GM18520 (cell line): ENCODE measurements around the gene KRT24.
"Not testable (repeated sequence)": the region's sequence is repeated elsewhere in the genome, so short reads cannot be mapped to it uniquely, and the experiment has no call there.

Experiments used
- ATAC-seq: cut with Tn5 transposase; IDR thresholded peaks from one replicate; pipeline ENCODE4 v1.9.1; 2021; ENCODE audit not compliant: unreplicated experiment

The KRT24 gene

DNA sequence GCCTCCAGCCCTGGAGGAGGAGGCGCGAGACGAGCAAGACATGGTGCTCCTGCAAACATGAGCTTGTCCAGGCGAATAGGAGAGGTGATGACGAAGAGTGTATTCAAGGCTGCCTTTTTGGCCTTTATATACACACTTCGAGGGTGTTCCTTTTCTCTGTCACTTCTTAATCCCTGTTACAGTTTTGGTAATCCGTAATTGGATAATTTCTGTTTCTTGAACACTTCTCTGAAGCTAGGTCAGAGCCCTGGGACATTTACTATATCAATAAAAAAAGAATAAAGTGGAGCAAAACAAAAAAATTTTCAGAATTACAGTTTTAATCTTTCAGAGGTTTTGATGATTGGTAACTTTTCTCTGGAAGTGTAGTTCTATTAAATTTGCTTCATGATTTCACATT, at the start of gene KRT24:
Gene KRT24, minus strand, starts transcription at position 101 of the 400 bp plus-strand sequence. Its CDS starts 59 bp downstream, at position 42.
- no peak for ATAC-seq

DNA sequence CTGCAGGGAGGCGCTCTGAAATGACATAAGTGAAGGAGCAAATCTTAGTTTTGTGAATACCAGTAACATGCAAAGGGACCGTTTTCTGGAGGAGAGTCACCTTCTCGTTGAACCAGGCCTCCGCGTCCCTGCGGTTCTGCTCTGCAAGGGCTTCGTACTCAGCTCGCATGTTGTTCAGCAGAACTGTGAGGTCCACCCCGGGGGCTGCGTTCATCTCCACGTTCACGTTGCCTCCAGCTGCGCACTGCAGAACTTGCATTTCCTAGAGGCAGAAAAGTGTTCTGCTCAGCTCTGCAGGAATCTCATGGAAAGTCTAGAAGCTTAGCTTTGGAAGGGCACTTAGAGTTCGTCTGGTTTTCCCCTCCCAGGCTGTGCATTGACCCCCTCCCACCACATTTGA, 47.5 kb upstream of the KRT24 start:
- ATAC-seq = no peak

DNA sequence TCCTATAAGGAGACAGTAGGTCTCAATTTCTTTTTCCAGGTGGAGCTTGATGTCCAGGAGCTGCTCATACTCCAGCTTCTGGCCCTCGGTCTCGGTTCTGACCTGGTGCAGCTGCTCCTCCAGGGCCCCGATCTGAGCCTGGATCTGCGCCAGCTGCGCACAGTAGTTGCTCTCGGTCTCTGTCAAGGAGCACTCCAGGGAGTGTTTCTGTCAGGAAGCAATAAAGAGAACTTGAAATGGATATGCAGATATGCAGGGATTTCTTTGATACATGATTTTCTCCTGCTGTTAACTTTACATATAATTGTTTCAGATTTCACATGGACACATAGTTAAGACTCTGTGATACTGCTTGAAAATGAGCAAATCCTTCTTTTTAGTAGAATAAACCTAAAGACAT, 46.8 kb upstream of the KRT24 start:
- no peak for ATAC-seq

DNA sequence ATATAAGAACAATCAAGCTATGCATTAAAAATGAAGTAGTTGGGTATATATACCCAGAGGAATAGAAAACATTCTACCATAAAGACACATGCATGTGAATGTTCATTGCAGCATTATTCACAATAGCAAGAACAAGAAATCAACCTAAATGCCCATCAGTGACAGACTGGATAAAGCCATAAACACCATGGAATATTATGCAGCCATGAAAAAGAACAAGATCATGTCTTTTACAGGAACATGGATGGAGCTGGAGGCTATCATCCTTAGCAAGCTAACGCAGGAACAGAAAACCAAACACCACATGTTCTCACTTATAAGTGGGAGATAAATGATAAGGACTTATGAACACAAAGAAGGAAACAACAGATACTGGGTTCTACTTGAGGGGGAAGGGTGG, 45.1 kb upstream of the KRT24 start:
- not testable (repeated sequence) for ATAC-seq

DNA sequence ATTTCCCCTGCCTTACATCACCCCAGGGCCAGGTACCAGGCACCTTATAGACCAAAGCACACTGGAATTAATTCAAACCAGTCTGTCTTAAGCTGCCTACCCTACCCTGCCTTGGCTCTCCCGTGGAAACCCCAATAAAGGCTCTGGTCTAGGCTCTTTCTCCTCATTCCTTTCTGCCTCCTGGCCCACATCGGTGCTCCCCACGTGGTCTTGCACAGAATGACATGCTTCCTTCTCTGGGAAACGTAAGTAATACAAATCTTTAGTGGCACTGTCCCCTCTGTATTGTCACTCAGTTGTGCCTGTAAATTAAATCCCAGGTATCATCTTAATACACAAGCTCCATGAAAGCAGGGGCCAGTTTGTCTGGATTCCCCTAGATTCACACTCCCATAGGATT, 35.0 kb upstream of the KRT24 start:
- no peak for ATAC-seq

DNA sequence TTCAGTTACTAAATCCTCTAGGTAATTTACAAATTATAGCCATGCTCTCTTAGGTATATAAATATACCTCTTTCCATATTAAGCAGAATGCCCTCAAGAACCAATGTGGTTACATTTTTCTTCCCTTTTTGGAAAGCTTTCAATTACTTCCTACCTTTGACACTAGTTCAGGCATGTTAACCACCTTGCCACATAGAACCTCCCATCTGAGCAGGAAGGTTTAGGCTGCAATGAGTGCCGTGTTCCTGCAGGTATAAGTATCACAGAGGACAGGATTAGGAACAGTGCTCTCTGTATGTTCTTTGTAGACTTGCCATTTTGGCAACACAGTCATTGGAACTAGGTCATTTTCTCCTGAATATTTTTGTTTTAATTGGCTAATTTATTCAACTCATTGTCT, 31.5 kb upstream of the KRT24 start:
- no peak for ATAC-seq

DNA sequence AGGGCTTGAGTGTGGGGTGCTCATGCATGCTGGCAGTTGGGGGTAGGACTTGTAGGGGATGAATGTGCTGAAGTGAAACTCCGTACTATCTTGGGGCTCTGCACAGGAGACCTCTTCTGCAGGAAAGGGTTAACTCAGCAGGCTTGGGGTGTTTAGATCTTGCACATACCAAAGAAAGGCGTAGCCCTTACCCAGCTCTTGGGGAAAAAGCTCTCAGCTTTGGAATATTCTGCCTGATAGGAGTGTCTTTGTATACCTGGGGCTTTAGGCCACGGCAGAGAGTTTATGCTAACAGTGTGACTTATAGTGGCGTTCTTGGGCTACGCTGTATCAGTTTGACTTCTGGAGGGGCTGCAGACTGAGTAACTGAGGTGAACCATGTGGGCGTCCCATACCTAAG, 30.5 kb upstream of the KRT24 start:
- ATAC-seq = no peak

DNA sequence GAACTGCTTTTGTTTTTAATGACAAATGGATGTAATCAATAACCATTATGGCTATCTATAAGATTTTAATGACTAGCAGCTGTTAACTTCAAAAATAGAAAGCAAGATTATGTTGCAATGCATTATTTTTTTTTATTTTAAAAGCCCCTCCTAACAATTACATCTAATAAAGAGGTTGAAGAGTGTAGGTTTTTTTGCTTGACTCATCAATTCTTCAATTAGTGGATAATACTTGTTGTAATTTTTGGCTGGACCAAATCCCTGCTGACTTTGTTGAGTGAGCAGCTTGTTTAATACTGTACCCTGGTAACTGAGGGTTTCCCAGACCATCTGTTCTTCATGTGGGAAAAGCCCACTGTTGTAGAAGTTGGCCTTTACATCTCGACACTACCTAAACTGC, 27.4 kb upstream of the KRT24 start:
- ATAC-seq = no peak

DNA sequence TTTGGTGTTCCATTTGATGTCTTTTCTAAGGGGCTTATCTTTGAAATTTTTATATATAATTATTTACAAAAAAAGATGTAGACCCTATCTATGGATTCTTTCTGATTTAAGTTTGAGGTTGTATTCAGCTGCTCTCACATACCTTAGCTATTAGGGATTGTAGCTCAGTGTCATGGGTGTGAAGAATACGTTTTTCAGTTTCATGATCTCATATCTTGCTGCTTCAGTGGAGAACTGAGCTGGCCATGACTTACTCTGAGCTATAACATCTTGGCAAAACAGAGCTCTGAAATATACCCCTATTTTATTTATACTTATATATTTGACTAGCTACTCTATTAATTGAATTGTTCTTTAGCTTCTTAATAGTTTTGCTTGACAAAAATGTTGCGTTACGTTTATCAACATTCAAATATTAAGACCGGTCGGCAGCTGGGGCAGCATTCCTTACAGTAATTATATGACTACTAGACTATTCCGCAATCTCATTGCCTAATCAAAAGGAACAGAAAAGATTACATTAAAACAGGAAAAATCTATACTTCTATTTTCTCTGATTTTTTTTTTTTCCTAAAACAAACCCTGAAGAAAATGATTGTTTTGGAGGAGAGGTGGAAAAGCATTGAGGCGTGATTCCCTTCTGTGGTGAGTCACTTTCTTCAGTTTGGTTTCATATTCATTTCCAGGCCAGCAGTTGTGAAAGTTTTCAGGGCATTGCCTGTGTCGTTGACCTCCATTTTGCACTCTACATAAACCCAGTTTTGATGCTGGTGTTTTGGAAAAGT, 24.1 kb upstream of the KRT24 start:
- ATAC-seq = no peak

DNA sequence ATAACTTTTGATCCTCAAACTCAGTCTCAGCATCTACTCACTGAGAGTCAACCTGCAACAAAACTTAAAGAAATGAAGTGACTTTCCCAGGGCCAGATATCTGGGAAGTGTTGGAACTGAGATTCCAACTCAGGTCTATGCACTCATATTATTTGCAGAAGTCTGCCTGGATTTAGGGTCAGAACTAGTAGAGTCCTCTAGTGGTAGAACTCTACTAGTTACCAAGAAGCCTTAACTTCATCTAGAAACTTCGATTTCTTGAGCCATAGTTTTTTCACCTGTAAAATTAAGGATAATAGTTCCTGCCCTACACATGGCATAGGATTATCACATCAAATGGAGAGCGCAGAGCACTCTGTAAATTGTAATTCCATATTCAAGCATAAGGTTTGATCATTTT, 23.4 kb upstream of the KRT24 start:
- ATAC-seq = no peak

DNA sequence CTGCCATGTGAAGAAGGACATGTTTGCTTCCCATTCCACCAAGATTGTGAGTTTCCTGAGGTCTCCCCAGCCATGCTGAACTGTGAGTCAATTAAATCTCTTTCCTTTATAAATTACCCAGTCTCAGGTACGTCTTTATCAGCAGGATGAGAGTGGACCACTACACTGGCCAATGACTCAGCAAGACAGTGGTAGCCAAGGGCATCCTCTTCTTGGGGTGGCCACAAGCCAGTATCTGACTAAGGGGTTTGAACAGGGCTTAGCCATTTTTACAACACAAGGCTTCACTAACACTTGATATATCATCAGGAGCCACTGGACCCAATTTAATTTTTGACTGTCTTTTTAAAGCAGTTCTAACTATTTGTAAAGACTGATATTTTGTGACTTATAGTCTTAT, 21.1 kb upstream of the KRT24 start:
- no peak for ATAC-seq

DNA sequence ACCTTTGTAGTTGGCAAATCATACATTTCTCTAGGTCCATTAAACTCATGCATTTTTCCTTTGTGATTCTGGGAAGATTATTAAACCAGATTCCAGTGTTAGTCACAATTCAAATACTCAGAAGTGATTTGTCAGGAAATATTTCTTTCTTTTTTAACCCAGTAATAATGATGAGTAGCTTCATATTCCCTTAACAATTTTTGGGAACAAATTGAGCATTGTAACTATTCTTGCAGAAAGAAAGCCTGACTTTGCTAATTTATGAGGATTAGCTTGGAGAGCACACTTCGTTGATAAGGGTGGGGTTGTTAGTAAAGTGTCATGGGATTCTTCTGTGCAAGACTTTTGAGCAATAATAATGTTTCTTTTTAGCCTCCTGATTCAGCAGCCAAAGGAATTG, 18.7 kb upstream of the KRT24 start:
- ATAC-seq = no peak

DNA sequence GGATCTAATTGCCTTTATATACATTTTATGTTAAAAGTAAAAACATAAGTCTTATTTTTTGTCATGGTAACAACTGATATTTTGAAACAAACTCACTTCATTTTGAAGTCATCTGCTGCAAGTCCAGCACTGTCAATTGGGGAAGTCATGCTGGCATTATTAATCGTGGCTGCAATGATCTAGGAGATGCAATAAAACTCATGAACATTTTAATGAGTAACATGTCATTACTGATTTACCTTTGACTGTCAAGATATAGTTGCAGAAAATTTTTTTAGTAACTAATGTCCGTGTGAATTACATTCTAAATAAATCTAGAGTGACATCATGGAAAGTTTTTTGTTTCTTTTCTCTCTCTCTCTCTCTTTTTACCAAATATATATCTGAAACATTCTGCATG, 17.3 kb upstream of the KRT24 start:
- ATAC-seq = no peak

DNA sequence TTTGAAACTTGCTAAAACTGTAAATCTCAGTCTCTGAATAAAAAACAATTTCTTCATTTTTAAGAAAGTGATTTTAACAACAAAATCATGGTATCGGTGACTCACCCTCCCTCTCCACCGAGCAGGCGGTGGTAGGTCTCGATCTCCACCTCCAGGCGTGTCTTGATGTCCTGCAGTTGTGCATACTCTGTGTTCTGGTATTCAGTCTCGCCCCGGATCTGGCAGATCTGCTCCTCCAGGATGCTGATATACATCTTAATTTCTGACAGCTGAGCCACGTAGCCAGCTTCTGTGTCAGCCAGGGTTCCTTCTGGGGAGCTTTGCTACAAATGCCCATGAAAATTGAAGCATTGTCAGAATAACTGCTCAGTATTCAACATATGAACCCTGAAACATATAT, 15.4 kb upstream of the KRT24 start:
- no peak for ATAC-seq

DNA sequence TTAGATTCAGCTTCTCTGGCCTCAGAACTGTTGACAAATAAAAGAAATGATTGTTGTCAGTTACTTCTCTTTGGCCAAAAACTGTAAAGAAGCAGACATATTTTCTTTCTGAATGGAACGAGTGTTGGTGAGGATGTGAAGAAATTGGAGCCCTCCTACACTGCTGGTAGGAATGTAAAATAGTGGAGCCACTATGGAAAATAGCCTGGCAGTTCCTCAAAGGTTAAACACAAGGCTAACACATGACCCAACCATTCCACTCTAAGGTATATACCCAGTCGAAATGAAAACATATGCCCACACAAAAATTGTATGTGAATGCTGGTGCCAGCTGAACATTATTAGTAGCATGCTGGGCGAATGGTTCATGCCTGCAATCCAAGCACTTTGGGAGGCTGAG, 14.2 kb upstream of the KRT24 start:
- ATAC-seq = no peak

DNA sequence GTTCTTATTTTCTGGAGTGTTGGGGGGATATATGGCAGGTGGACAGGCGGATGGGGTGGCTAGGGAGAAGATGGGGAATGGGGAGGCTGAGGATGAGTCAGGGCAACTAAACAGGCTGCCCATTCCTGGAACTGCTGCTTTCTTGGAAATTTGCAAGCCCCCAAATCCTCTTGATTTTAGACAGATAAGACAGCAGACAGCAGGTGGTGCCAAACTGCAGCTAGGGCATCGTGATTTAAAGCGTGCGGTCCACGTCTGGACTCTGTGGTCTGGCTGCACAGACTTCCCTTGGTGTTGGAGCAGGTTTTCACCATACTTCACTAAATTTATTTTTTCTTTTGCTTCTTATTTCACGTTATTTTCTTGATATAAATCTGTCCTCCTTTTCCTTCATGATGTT, 10.9 kb upstream of the KRT24 start:
- ATAC-seq = no peak

DNA sequence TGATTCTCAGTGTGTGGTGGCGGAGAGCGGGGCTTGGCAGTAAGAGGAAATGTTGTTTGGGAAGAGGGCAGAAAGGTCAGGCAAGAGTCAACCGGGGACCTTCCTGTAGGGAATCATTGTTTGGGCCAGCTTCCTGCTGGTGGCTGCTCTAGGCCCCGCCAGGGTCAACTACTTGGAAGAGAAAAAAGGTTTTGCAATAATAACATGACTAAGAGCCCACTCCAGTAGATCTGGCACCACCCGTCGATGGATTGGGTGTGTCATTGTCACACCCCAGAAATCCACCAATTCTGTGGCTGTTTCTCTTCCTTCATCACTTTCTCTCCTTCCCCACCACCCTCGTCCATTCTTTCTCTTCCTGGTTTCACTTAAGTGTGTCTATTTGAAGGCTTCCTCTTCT, 4.2 kb upstream of the KRT24 start:
- ATAC-seq = no peak

DNA sequence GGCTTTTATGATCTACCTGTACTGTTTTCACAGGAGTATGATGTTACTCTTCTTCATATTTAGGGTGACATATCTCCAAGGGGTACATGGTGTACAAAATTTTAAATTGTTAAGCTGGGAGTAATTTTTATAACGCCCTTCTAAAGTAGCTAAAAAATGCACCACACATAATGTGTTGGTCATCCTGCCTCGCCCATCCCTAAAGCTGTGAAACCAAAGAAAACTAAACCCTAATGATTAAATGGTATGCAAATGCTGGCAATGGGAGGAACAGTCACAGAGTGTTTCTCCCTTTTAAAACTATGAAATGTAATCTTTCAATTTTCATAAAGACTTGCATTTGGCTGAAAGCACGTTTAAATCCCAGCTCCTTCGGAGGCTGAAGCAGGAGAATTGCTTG, 2.0 kb upstream of the KRT24 start:
- ATAC-seq = no peak

DNA sequence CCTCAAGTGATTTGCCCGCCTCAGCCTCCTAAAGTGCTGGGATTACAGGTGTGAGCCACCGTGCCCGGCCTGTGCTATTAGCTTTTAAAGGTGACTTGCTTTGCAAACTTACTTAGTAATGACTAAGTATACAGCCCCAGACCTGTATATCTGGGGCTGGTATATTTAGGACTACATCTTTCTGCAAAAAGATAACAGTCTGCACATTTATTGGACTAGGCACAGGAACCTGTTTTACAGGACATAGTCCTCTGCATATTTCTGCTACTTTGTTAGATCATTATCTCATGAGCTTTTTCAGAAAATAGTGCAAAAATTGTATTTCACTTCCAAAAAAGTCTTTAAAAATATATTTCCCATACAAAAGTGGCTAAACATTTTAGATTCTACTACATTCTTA, 1.3 kb downstream of the KRT24 start:
- ATAC-seq = no peak

DNA sequence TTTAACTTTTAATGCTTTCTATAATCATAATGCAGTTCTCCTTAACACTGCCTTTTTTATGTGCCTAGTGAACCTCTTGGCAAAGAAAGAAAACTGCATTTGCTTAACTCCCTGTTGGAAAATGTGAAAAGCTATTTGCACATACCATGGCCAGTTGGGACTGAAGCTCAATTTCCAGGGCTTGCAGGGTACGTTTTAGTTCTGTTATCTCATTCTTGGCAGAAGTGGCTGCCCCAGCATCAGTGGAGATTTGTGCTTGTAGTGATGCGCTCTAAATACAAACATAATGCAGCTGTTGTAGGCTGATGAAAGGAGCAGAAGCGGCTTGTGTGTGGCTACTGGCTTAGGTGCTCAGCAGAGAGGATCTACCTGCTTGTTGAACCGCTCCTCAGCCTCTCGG, 3.7 kb downstream of the KRT24 start:
- no peak for ATAC-seq

DNA sequence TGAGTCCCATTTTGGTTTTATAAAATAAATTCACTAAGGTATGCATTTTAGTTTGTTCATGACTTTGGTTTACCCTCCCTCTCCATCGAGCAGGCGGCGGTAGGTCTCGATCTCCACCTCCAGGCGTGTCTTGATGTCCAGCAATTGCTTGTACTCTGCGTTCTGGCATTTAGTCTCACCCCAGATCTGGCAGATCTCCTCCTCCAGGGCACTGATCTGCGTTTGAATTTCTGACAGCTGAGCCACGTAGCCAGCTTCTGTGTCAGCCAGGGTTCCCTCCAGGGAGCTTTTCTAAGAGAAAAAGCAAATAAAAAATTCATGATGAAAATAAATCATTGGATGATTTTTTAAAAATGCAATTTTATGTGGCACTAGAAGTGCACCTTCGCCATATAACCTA, 4.2 kb downstream of the KRT24 start:
- ATAC-seq = no peak

DNA sequence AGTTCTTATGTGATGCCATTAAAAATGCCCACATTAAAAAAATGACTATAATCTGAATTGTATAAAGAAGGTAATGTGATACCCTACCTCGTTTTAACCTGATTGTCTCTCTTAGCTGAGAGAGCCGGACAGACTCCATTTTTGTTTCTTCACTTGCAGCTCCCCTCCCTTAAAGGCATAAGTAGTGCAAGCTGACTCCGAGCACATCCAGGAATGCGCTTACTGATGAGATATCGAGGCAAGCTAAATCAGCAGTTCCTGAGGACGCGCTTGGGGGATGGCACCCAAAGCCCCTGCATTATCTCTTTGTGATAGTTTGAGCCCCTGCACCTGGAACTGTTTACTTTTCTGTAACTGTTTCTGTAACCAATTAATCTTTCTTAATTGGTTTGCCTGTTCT, 6.3 kb downstream of the KRT24 start:
- no peak for ATAC-seq

DNA sequence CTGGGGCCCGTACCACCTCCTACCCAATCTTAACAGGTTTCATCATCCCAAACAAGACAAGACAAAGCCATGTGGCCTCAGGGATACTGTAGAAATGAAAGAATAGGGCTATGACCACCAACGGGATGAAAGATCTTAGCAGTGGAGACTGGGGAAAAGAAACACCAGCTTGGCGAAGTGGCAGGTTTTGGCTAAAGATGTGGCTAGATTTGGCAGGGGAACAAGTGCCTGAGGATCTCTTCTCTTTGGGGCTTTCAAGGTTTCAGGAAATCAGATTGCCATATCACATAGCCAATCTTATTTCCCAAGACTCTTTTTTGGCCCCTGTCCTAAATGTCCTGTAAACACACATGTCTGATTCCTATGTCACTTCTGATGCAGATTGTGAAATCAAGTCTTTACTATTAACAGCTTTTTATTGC, 6.9 kb downstream of the KRT24 start:
- ATAC-seq = no peak
